Transverse colon (tissue), 4 donors: ENCODE results near the gene CD300LG. TPM values are rescaled to one million over a fixed set of nuclear protein-coding genes. Genes with fewer than 3 reads are reported as not detected.

Source experiments
- DNase-seq: peaks from one replicate; pipeline ENCODE4 v3.0.0-alpha.2; 2019
- H3K27ac ChIP-seq, 4 donors: fragments of 200-600 bp; sonication (generic); 2 replicates each; pipeline ENCODE4 v1.5.1; 2016 to 2018; ENCODE audit warnings: inconsistent platforms in 4 of 4
- H3K27me3 ChIP-seq: fragments of 200-600 bp; sonication (generic); 2 replicates; pipeline ENCODE4 v1.5.1; 2017; ENCODE audit warnings: inconsistent platforms
- H3K36me3 ChIP-seq, 4 donors: fragments of 200-600 bp; sonication (generic); 2 replicates each; pipeline ENCODE4 v1.5.1; 2017 to 2019; ENCODE audit warnings: inconsistent platforms in 4 of 4
- H3K4me1 ChIP-seq, 4 donors: fragments of 200-600 bp; sonication (generic); 2 replicates each; pipeline ENCODE4 v1.5.1; 2017 to 2020; ENCODE audit warnings: inconsistent platforms in 4 of 4
- H3K4me3 ChIP-seq, 4 donors: fragments of 200-600 bp; sonication (generic); 1 replicate in 1 of 4; 2 replicates in 3 of 4; pipeline versions ENCODE4 v1.5.1 to v1.6.1; 2017 to 2019; ENCODE audit warnings: inconsistent platforms in 4 of 4
- H3K9me3 ChIP-seq, 2 donors: fragments of 200-600 bp; sonication (generic); 2 replicates each; pipeline ENCODE4 v1.5.1; 2017 to 2019; ENCODE audit warnings: inconsistent platforms in 2 of 2
- CTCF ChIP-seq, 5 experiments: fragments of 200-600 bp in 3 of 5; fragments of 450-650 bp in 2 of 5; sonication (generic) in 3 of 5; IDR thresholded peaks; 1 replicate in 2 of 5; 2 replicates in 3 of 5; pipeline ENCODE4 v1.5.1; 2016 to 2017; ENCODE audit warnings: antibody characterized with exemption in 5 of 5, inconsistent platforms in 3 of 5, mild to moderate bottlenecking in 2 of 5, moderate library complexity in 1 of 5
- EP300 ChIP-seq: sonication (generic); formaldehyde crosslinking; IDR thresholded peaks from one replicate; pipeline ENCODE4 v1.6.1; 2017; ENCODE audit warnings: antibody characterized with exemption, low read depth
- POLR2A ChIP-seq: fragments of 450-650 bp; IDR thresholded peaks from one replicate; pipeline ENCODE4 v1.6.1; 2016; ENCODE audit warnings: antibody characterized with exemption, mild to moderate bottlenecking, moderate library complexity
- POLR2AphosphoS5 ChIP-seq, 3 donors: sonication (generic); formaldehyde crosslinking; IDR thresholded peaks; one replicate each; pipeline ENCODE4 v1.6.1; 2016; ENCODE audit warnings: antibody characterized with exemption in 3 of 3
- WGBS, 2 donors: methylation state at CpG; one replicate each; pipeline ENCODE4 v1.1.5; 2018; ENCODE audit warnings: low coverage in 1 of 2; 5-methylcytosine and 5-hydroxymethylcytosine counted together
- in situ Hi-C, 4 donors: fragments of 200-750 bp; cut with MboI; loops; one replicate each; pipeline versions ENCODE4 v1.15.0 to v1.15.1; 2017; ENCODE audit warnings: low sequenced_read_pairs in 3 of 4, low pct_ligation_motif_present in 1 of 4, low pct_unique_long_range_greater_than_20kb in 1 of 4
- intact Hi-C: fragments of 100-400 bp; cut with DNase I; formaldehyde crosslinking; loops from one replicate; pipeline ENCODE4 v1.15.1; 2023; ENCODE audit warnings: low total_unique reads
- total RNA-seq, 4 donors: library from RNA; depleted of rRNA; stranded (reverse); fragments of >200 nt; gene quantifications; one replicate each; pipeline ENCODE4 v1.1.0, GENCODE V29; 2016

Gene CD300LG
- total RNA-seq, 4 donors from 2014 or later, result 0.55 to 44.5 (median 1.4) TPM; not detected in 1

- no peaks in the 10 kb centered on the region for H3K36me3 ChIP-seq
- in situ Hi-C loops, result no loop called here
- H3K27me3 ChIP-seq, result no peaks in the 10 kb centered on the region
- TF ChIP-seq EP300, result no peak
- TF ChIP-seq CTCF (IDR thresholded peaks at IDR 0.05), result no peak
- TF ChIP-seq POLR2A, result no peak
- no peak for TF ChIP-seq POLR2AphosphoS5 (IDR thresholded peaks at IDR 0.05)
- no peak for DNase-seq
- H3K27ac ChIP-seq, result no peak overlapping the region
- H3K9me3 ChIP-seq, result no peaks in the 10 kb centered on the region
- no peak overlapping the region for H3K4me3 ChIP-seq
- intact Hi-C loops, result no loop called here
- H3K4me1 ChIP-seq, result no peaks in the 10 kb centered on the region
- WGBS, 2 donors, result 83% methylated on average over 12 of the region's 12 CpGs; no CpG with 5 or more reads in 1 of the 2 donors
Observed at GRCh38 chr17:43814026-43814425, 33.0 kb upstream of the CD300LG start.

- Histone ChIP-seq H3K27me3 (no peaks in the 10 kb centered on the region), H3K9me3 (no peaks in the 10 kb centered on the region), H3K4me1 (no peaks in the 10 kb centered on the region), H3K36me3 (no peaks in the 10 kb centered on the region), H3K4me3 (no peak overlapping the region), H3K27ac (no peak overlapping the region)
- WGBS, 2 donors, result 35 to 56% methylated on average over 1 of the region's 1 CpG
- in situ Hi-C loops (no loop called here), intact Hi-C loops (no loop called here)
- no peak for DNase-seq
- TF ChIP-seq POLR2A, result no peak
- no peak for TF ChIP-seq CTCF (IDR thresholded peaks at IDR 0.05)
- TF ChIP-seq POLR2AphosphoS5 (IDR thresholded peaks at IDR 0.05), result no peak
- TF ChIP-seq EP300, result no peak
Observed at GRCh38 chr17:43814714-43815113, 32.3 kb upstream of the CD300LG start.

- intact Hi-C loops, result no loop called here
- in situ Hi-C loops, result no loop called here
Observed at GRCh38 chr17:43816336-43817320, 30.3 kb upstream of the CD300LG start.

GRCh38 chr17:43817826-43818225 is 29.1 kb upstream of the CD300LG start:
- 91% methylated on average over 9 of the region's 9 CpGs; no CpG with 5 or more reads in 1 of the 2 donors for WGBS, 2 donors
- no peaks in the 10 kb centered on the region for H3K9me3 ChIP-seq
- intact Hi-C loops (no loop called here), in situ Hi-C loops (no loop called here)
- DNase-seq, result no peak
- H3K27ac ChIP-seq, result no peak overlapping the region
- H3K4me1 ChIP-seq, result no peaks in the 10 kb centered on the region
- H3K36me3 ChIP-seq, result no peaks in the 10 kb centered on the region
- H3K27me3 ChIP-seq, result no peaks in the 10 kb centered on the region
- TF ChIP-seq POLR2AphosphoS5 (IDR thresholded peaks at IDR 0.05) (no peak), EP300 (no peak), POLR2A (no peak), CTCF (IDR thresholded peaks at IDR 0.05) (no peak)
- no peak overlapping the region for H3K4me3 ChIP-seq

More at GRCh38 chr17:43816336-43817320, 30.3 kb upstream of the CD300LG start:
- Histone ChIP-seq H3K36me3 (no peaks in the 10 kb centered on the region), H3K4me1 (no peaks in the 10 kb centered on the region), H3K9me3 (no peaks in the 10 kb centered on the region), H3K27ac (no peak overlapping the region), H3K4me3 (no peak overlapping the region), H3K27me3 (no peaks in the 10 kb centered on the region)
- 89 to 90% methylated on average over 7 to 24 of the region's 24 CpGs for WGBS, 2 donors
- no peak for DNase-seq
- TF ChIP-seq POLR2AphosphoS5 (IDR thresholded peaks at IDR 0.05), result no peak
